GM18519 (cell line): ENCODE measurements around the gene IL15RA.
"Not testable (repeated sequence)": the region's sequence is repeated elsewhere in the genome, so short reads cannot be mapped to it uniquely, and the experiment has no call there.

ENCODE experiments used
- ATAC-seq: cut with Tn5 transposase; IDR thresholded peaks from one replicate; pipeline ENCODE4 v1.9.1; 2021; ENCODE audit warnings: mild to moderate bottlenecking, moderate library complexity; ENCODE audit not compliant: unreplicated experiment, low FRiP score

Gene IL15RA

DNA sequence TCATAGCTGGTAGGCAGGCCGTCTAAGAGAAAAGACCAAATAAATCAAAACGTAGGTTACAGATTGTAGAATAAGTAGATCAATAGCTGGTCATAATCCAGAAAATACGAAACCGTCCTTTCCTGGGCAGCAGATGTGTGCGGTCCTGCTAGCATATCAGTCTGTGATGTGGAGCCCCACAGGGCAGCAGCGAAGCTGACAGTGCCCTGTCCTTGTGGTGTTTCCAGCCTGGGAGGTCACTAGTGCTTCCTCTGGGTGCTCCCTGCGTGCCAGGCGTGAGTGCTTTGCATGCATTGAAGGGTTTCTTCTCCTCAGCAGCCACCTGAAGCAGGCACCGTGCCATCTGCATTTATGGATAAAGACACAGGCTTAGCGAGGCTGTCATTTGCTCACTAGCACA is 41.7 kb downstream of the IL15RA start:
- no peak for ATAC-seq

DNA sequence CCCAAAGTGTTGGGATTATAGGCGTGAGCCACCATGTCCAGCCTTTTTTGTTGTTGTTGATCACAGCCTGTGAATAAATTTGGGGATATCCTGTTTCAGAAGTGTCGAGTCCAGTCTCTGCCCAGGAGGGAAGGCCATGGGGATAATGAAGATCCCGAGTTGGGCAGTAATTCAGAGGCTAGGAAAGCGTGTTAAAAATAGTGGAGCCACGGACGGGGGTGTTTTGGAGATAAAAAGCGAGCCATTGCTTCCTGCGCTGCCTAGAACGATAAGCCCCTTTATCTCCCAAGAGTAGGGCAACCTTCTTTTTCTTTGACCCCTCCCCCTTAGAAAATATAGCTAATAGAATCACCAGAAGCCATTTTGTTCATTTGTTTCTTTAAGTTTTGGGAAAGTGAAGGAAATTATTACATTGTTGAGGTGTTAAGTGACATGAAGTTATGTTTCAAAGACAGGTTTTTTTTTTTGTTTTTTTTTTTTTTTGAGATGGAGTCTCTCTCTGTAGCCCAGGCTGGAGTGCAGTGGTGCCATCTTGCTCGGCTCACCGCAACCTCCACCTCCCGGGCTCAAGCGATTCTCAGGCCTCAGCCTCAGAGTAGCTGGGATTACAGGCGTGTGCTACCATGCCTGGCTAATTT is 43.3 kb downstream of the IL15RA start:
- ATAC-seq: no peak

DNA sequence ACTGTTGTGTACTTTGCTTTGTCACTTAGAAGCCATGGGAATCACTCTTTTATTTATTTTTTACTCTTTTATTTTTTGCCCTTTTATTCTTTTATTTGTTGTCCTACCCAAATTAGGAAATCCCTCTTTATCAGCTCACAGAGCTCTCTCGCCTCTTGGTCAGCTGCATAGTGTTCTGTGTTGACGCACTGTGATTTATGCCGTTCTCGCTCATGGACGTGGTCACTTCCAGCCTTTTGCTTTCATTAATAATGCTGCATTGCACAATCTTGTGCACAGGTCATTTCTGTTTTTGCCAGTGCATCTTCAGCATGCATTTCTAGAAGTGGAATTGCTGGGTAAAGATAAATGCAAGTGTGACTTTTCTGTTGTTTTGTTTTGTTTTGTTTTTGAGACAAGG is 45.0 kb downstream of the IL15RA start:
- no peak for ATAC-seq

DNA sequence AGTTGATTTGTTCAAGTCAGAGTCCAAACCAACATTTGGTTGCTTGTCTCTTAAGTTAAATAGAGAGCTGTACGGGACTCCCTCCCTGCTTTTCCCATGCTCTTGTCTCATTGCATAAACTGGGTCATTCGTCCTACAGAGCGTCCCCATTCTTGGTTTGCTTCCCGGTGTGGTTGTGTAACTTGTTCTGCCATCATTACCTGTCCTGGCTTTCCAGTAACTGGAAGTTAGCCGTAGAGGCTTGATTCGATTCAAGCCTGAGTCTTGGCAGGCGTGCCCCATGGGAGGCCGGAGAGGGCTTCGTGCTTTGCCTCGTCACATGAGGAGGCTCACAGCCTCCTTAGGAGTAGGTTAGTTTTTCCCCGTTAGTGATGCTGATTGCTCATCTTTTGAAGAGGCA is 47.1 kb downstream of the IL15RA start:
- no peak for ATAC-seq

DNA sequence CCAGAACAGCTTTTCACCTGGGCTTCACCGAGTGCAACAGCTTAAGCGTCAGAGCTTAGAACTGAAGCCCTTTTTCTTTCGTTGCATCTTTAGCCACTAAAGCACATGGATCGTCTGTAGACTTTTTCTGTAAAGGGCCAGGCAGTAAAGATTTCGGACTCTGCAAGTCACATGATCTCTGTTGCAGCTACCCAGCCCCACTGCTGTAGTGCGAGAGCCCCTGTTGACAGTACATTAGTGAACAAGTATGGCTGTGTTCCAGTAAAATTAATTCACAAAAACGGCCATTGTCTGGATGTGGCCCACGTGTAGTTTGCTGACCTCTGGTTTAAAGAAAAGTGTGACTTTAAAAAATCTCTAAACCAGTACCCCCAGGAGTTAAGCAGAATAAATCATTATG is 47.9 kb downstream of the IL15RA start:
- no peak for ATAC-seq

DNA sequence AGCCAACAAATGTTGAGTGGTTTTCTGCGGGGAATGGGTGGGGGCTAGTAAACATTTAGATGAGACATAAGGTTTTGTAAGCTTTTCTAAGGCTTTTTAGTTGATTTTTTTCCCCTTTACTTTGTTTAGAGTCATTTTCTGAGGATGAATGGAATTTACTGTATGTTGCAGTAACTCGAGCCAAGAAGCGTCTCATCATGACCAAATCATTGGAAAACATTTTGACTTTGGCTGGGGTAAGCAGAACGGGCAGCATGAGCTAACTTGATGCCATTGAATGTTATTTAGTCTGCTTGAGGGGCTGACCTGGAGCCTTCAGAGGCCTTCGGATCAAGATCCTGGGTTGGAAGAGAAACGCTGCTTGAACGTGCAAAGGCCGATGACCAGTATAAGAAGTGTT is 50.0 kb downstream of the IL15RA start:
- no peak for ATAC-seq

DNA sequence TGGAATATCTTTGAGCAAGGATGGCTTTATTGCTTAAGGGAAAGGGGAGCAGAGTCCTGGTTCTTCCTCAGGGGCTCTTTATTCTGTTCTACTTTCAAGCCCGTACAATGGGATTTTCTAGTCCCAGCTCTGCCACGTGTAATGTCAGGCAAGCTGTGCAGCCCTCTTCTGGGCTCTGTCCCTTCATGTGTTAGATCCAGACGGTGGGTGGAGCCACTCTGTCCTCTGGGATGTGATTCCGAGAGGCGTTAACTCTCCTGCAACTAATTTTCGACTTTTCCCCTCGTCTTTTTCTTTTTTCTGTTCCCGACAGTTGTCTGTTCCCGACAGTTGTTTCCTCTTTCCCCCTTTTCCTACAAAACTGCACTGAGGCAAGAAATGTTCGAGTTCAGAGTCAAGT is 52.5 kb downstream of the IL15RA start:
- ATAC-seq: no peak

DNA sequence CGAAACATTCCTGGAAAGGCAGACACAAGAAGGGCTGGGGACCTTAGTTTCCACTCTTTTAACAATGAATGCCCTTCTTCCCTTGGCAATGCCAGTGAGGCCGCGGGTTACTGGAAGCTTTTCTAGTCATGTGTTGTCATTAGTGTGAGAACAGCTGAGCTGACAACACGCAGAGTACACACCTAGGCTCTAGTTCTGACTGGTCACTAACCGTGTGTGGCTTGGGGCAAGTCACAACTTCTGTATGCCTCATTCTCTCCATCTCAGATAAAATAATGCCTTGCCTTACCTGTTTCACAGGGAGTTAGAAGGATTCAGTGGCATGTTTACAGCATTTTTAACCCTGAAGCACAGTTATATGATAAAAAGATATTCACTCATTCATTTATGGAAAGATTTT is 55.6 kb downstream of the IL15RA start:
- ATAC-seq: no peak

DNA sequence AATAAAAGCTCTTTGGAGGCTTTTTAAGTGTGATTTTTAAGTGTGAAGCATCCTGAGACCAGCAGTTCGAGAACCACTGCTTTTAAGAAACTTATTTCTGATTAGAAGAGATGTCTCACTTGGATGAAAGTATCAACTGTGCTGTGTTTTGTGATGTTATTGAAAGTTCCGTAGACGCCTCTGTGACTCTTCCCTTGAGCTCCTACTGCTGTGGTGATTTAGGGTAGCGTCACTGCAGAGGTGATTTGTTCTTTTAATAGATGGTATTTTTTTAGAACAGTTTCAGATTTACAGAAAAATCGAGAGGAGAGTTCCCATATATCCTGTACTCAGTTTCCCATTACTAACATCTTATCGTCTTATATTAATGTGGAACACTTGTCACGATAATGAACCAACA is 57.8 kb downstream of the IL15RA start:
- no peak for ATAC-seq

DNA sequence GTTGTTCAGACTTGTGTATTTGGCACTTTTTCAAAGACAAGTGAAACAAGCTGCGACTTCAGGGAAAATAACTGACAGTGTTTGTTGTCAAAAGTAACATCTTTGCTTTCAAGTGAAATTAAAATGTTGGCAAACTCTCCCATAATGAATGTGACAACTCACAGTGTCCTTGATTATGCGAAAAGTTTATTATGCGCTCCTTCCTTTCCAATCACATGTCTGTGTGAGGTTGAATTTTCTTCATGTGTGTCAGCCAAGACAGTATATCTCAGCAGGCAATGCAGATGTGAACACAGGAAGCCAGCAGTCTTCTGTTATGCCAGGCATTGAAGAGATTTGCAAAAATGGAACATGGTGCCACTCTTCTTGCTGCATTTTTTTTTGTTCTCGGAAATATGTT is 58.6 kb downstream of the IL15RA start:
- ATAC-seq: no peak

DNA sequence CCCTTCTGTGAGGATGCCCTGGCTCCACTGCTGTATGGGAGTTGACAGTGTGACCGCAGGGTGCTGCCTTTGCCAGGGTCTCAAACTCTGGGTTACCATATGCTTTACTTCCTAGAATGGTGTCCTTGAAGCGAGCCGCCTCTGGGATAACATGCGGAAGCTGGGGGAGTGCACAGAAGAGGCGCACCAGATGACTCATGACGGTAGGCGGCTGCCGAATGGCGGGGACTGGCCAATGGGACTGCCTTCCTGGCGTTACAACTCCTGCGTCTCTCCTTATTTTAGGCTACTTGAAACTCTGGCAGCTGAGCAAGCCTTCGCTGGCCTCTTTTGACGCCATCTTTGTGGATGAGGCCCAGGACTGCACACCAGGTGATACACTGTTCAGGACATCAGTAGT is 60.0 kb downstream of the IL15RA start:
- no peak for ATAC-seq

DNA sequence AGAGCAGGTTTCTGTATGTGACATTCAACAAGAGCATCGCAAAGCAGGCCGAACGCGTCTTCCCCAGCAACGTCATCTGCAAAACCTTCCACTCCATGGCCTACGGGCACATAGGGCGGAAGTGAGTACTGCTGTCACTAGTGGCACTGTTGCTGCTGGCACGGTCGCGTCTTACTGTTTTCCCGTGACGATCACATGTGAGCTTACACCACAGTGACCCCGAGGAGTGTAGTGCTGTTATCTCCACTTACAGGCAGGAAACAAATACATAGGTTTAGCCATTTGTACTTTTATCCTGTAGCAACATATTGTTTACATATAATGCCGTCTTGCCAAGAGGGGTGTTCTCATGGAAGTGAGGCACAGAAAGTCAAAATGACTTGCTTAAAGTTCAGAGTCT is 61.9 kb downstream of the IL15RA start:
- ATAC-seq: no peak

DNA sequence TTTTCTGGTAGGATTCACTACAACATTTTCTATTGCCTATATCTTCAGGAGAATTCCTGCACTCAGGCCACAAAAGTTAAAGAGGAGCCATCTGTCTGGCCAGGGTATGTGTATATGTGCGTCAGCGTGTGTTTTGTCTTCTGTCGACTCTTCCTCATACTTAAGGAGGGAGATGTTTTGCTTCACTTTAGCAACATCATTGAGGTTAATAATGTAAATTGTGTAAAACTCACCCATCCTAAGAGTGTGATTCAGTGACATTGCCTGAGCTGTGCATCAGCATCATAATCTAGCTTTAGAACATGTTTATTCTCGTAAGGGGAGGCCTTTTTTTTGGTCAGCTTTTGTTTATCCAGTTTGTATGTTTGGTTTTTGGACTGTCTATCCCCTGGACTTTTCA is 63.6 kb downstream of the IL15RA start:
- no peak for ATAC-seq

DNA sequence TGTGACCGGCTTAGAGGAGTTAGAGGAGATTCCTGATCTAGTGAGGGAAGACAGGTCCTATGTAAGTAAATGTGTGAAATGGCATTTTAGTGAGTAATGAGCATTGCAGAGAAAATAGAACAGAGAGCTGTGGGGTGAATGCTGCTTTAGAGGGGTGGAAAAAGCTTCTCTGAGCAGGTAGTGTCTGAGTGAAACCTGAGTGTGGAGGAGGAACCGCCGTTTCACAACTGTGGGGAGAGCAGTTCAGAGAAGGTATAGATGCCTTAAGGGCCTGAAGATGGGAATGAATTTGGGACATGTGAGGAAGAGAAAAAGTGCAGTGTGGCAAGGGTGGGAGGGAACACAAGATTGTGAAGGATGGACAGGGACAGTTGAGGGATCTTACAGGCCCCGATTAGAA is 65.7 kb downstream of the IL15RA start:
- no peak for ATAC-seq

DNA sequence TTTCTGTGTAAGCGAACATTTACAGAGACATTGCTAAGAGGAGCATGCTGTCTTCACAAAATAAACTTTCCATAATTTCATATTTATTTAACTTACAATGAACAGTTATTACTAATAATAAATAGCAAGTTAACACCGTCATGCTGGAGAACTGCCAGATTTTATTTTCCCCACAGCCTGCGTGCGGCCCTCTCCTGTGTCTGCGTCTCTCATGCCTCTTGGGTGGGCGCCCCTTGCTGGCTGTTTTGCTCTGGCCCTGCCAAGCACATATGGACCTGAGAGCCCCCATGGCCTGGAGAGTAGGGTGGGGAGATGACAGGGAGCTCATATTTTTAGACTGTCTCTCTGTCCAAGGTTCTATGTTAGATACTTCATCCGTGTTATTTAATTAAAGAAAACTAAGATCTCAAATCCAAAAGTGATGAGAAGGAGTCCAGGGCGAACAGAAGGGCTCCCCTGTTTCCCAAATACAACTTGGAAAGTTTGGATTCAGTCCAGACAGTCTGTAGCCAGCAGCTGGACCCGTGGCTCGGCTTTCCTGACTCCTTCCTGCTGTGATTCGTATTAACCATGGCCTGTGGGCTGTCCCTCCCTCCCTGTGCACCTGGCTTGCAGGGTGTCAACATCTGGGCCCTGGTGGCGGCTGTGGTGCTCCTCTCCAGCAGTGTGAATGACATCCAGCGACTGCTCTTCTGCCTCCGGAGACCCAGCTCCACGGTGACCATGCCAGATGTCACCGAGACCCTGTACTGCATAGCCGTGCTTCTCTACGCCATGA is 66.8 kb downstream of the IL15RA start:
- ATAC-seq: no peak

DNA sequence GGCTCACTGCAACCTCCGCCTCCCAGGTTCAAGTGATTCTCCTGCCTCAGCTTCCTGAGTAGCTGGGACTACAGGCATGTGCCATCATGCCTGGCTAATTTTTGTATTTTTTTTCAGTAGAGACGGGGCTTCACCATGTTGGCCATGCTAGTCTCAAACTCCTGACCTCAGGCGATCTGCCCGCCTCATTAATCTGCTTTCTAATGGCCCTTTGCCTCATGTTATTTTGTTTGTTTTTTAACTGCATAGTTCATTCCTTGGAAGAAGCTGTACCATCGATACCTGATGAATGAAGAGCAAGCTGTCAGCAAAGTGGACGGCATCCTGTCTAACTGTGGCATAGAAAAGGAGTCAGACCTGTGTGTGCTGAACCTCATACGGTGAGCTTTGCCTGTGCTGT is 68.7 kb downstream of the IL15RA start:
- not testable (repeated sequence) for ATAC-seq

DNA sequence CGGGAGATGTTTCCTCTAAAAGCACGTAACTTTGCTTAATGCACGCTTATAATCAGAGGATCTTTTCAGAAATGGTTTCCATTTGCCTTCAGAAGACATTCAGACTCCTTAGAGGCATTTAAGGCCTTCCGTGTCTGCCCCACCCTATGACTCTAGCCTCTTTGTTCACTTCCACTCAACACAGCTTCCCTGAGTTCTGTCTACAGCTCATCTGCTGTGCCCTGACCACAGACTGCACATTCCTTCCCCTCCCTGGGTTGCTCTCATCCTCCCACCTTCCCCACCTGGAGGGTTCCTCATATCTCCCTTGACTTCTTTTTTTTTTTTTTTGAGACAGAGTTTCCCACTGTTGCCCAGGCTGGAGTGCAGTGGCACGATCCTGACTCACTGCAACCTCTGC is 70.7 kb downstream of the IL15RA start:
- no peak for ATAC-seq

DNA sequence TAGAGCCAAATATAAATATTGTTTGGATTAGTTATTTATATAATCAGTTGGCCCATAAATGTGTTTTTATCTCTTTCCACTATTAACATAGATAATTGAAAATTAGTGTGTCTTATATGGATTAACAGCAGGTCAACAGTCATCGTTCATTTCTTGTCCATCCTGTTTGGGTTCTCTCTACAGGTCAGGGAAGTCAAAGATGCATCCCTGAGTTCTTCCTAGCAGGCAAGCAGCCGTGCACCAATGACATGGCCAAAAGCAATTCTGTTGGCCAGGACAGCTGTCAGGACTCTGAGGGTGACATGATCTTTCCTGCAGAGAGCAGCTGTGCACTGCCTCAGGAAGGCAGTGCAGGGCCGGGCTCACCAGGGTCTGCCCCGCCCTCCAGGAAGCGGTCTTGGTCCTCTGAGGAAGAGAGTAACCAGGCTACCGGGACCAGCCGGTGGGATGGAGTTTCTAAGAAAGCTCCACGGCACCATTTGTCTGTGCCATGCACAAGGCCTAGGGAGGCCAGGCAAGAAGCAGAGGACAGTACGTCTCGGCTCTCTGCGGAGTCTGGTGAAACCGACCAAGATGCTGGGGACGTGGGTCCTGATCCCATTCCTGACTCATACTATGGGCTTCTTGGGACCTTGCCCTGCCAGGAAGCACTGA is 71.4 kb downstream of the IL15RA start:
- ATAC-seq: no peak

DNA sequence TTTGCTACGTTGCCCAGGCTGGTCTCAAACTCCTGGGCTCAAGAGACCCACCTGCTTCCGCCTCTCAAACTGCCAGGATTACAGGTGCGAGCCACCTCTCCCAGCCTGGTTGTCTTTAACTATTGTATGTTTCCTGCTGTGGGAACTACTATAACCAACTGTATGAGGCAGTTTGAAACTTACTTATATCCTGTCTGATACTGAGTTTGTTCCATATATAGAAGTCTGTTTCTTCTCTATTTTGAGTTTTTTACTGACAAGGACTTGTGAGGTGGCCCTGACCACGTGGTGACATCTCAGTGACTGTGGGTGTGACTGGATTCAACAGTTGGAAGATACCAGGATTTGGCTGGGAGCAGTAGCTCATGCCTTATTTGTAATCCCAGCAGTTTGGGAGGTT is 73.1 kb downstream of the IL15RA start:
- peak; percentile 96 for ATAC-seq

DNA sequence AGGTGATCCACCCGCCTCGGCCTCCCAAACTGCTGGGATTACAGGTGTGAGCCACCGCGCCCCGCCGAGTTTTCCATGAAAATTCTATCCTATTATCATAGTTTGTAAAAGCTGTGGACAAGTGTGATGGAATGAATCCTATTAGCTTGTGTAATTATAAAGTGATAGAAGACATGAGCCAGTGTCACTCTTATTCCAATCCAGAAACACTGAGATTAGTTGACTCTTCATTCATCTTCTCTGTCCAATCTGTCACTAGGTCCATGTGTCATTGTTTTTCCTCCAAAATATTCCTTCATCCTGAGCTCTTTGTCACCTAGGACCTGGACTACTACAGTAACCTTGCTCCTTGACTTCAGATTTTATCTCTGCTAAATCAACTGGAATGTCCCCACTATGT is 73.8 kb downstream of the IL15RA start:
- ATAC-seq: no peak

DNA sequence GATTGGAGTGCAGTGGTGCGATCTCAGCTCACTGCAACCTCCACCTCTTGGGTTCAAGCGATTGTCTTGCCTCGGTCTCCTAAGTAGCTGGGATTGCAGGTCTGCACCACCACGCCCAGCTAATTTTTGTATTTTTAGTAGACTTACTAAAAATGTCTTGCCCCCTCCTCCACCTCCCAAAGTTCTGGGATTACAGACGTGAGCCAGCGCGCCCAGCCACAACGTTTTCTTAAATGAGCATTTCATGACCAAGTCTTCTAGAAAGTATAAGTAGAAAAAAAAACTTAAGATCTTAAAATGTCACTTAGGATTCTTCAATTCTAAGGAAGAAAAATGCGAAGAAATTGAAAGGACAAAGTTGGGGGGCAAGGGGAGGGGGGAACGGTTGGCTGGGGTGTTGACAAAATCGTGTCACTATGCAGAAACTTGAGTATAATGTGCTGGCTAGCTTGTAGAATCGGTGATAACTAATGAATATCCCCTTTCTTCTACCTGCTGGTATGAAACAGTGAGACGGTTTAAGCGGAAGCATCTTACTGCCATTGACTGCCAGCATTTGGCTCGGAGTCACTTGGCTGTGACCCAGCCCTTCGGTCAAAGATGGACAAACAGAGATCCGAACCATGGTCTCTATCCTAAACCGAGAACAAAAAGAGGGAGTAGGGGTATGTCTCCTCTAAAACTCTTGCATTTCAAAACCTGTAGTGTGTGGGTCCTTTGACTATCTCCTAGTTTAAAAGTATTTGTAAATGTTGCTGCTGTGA is 74.7 kb downstream of the IL15RA start:
- ATAC-seq: no peak
